Fibroblast of the aortic adventitia (primary cell): ENCODE data around the gene DENND1B. TPM values are rescaled to one million over a fixed set of nuclear protein-coding genes. Genes with fewer than 3 reads are reported as not detected.

ENCODE experiments used
- DNase-seq: peaks from one replicate; pipeline ENCODE4 v3.0.0-alpha.2; 2010; ENCODE audit warnings: low read depth
- H3K4me3 ChIP-seq: 2 replicates; pipeline ENCODE4 v1.5.1; 2011; ENCODE audit warnings: low read depth, mild to moderate bottlenecking, control low read depth, low read length, moderate library complexity
- CTCF ChIP-seq: IDR thresholded peaks from 2 replicates; pipeline ENCODE4 v1.5.1; 2011; ENCODE audit warnings: mild to moderate bottlenecking, low read length, control low read depth, inconsistent platforms; ENCODE audit not compliant: insufficient read depth
- total RNA-seq: library from RNA; depleted of rRNA; stranded (reverse); fragments of >200 nt; gene quantifications from 2 replicates; pipeline ENCODE4 v1.2.3, GENCODE V29; 2012; ENCODE audit warnings: low replicate concordance

DENND1B gene
- total RNA-seq, 1 donor, result 19.5 TPM

DNA sequence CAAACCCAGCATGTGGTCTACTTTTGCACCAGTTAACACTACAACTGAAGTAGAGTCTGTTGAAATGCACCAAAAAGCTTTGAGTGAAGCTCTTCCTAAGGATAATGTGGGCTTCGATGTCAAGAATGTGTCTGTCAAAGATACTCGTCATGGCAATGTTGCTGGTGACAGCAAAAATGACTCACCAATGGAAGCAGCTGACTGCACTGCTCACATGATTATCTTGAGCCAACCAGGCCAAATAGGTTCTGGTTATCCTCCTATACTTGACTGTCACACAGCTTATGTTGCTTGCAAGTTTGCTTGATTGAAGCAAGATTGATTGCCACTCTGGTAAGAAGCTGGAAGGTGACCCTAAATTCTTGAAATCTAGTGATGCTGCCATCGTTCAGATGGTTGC, 85.2 kb downstream of the DENND1B start:
- no peak overlapping the region for H3K4me3 ChIP-seq
- TF ChIP-seq CTCF, result no peak
- DNase-seq, result no peak

GRCh38 chr1:197688233-197688632, 87.0 kb downstream of the DENND1B start:
- DNase-seq, result no peak
- no peak for TF ChIP-seq CTCF

DNA sequence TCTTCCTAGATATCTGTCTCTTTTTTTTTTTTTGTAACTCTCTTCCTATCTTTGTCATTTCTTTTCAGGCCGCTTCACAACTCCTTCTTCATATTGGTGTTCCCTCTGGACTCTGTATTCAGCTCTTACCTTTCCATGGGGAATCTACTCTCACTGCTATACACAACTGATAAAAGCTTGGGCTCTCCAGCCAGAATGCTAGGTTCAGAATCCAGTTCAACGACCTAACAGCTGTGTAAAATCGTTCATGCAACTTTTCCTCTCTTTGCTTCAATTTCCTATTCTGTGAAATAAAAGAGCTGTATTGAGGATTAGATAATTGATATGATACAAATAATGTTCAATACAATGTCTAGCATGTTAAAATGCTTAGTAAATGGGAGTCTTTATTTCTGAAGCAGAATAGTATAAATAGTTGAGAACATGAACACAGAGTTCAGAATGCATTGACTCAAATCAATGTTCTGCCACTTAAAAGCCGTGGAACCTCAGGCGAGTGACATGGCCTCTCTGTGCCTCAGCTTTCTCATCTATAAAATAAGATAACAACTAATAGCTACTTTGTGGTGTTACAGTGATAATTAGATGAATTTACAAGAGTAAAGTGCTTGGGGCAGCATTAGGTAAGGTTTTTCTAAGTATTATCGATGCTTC, 88.5 kb downstream of the DENND1B start:
- no peak overlapping the region for H3K4me3 ChIP-seq
- TF ChIP-seq CTCF, result no peak
- DNase-seq, result no peak

More at GRCh38 chr1:197688233-197688632, 87.0 kb downstream of the DENND1B start:
- H3K4me3 ChIP-seq, result no peak overlapping the region

DNA sequence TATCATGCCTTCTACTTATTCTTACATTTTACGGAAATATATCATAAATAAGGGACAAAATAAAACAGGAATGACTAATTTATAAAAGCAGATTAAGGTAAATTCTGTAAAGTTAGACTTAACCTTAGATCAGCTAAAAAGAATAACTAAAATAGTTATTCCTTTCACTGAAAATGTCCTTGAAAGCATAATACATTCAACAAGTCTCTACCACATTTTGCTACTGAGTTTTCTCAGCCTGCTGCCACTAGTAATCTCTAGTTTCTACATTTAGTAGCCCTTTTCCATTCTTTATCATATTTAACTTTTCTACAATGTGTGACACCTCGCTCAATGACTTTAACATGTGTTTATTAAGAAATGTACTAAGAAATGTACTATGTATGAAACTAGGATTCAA, 89.0 kb downstream of the DENND1B start:
- TF ChIP-seq CTCF, result no peak
- H3K4me3 ChIP-seq, result no peak overlapping the region
- DNase-seq, result no peak

GRCh38 chr1:197685785-197686184, 89.5 kb downstream of the DENND1B start:
- no peak for TF ChIP-seq CTCF
- DNase-seq, result peak; percentile 72
- no peak overlapping the region for H3K4me3 ChIP-seq

- no peak overlapping the region for H3K4me3 ChIP-seq
- TF ChIP-seq CTCF, result no peak
- peak; percentile 16 for DNase-seq
Measured at GRCh38 chr1:197683895-197684553, 91.3 kb downstream of the DENND1B start.

DNA sequence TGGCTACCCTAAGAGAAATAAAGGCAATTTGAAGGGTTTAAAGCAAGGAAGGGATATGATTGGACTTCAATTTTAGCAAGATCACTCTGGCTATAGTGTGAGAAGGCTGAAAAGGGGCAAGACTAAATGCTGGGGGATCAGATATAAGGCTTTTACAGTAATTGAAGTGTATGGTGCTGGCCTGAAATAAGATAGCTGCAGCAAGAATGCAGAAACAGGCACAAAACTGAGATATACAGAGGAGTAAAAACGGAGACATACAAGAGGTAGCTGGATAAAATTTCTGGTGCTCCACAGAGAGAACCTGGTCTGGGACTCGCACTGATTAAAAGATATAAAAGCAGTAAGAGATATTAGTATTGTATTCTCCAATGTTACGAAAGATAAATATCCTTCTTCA, 92.0 kb downstream of the DENND1B start:
- TF ChIP-seq CTCF, result no peak
- no peak overlapping the region for H3K4me3 ChIP-seq
- DNase-seq, result no peak
